Parathyroid adenoma (tissue), 2 donors: Measurements from ENCODE around the gene WNT11.

Experiments
- H2AFZ ChIP-seq: fragments of 300-600 bp; sonication (generic); one replicate; pipeline ENCODE4 v1.7.0; 2017; ENCODE audit warnings: antibody characterized with exemption, mild to moderate bottlenecking
- H3K27ac ChIP-seq: fragments of 300-600 bp; sonication (generic); one replicate; pipeline ENCODE4 v1.7.0; 2017
- H3K27me3 ChIP-seq: fragments of 300-600 bp; sonication (generic); one replicate; pipeline ENCODE4 v1.7.0; 2017; ENCODE audit warnings: low read length; ENCODE audit not compliant: control insufficient read depth, insufficient read depth
- H3K36me3 ChIP-seq: fragments of 300-600 bp; sonication (generic); one replicate; pipeline ENCODE4 v1.7.0; 2017; ENCODE audit warnings: low read length; ENCODE audit not compliant: control insufficient read depth, insufficient read depth
- H3K4me1 ChIP-seq: fragments of 300-600 bp; sonication (generic); one replicate; pipeline ENCODE4 v1.7.0; 2017; ENCODE audit warnings: control low read depth
- H3K4me2 ChIP-seq: fragments of 300-600 bp; sonication (generic); one replicate; pipeline ENCODE4 v1.7.0; 2017; ENCODE audit warnings: low read length
- H3K4me3 ChIP-seq: fragments of 300-600 bp; sonication (generic); one replicate; pipeline ENCODE4 v1.7.0; 2017; ENCODE audit warnings: low read depth, low read length
- H3K79me2 ChIP-seq: fragments of 300-600 bp; sonication (generic); one replicate; pipeline ENCODE4 v1.7.0; 2017; ENCODE audit warnings: control low read depth
- H3K9ac ChIP-seq: fragments of 300-600 bp; sonication (generic); one replicate; pipeline ENCODE4 v1.7.0; 2017; ENCODE audit warnings: mild to moderate bottlenecking
- H3K9me3 ChIP-seq: fragments of 300-600 bp; sonication (generic); one replicate; pipeline ENCODE4 v1.7.0; 2017; ENCODE audit warnings: low read length; ENCODE audit not compliant: control insufficient read depth
- TF ChIP-seq, protein P1 (sequence below): fragments of 300-600 bp; sonication (generic); IDR thresholded peaks from one replicate; pipeline ENCODE4 v1.7.0; 2017; ENCODE audit warnings: antibody characterized with exemption, mild to moderate bottlenecking
- donor health status: primary hyperparathyroidism.

Gene WNT11

DNA sequence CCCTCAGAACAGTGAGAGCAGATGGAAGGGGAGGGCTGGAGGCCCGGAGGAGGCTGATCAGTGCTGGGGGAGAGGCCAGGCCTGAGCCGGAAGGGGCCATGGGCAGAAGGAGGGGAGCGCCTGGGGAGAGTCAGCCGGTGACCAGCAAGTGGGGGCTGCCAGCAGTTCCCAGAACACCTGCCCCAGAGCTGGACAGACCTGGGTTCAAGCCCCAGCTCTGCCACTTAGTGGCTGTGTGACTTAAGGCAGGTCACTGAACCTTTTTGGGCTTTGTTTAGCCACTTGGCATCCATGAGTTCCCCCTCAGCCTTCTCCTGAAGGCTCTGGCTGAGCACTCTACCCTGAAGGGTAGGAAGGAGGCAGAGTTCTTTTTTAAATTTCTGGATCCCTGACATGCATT lies 17.4 kb downstream of the WNT11 start:
- TF ChIP-seq, protein P1, sequence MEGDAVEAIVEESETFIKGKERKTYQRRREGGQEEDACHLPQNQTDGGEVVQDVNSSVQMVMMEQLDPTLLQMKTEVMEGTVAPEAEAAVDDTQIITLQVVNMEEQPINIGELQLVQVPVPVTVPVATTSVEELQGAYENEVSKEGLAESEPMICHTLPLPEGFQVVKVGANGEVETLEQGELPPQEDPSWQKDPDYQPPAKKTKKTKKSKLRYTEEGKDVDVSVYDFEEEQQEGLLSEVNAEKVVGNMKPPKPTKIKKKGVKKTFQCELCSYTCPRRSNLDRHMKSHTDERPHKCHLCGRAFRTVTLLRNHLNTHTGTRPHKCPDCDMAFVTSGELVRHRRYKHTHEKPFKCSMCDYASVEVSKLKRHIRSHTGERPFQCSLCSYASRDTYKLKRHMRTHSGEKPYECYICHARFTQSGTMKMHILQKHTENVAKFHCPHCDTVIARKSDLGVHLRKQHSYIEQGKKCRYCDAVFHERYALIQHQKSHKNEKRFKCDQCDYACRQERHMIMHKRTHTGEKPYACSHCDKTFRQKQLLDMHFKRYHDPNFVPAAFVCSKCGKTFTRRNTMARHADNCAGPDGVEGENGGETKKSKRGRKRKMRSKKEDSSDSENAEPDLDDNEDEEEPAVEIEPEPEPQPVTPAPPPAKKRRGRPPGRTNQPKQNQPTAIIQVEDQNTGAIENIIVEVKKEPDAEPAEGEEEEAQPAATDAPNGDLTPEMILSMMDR = no peak
- Histone ChIP-seq H3K36me3 (no peaks in the 10 kb centered on the region), H3K27me3 (no peaks in the 10 kb centered on the region), H3K4me1 (no peaks in the 10 kb centered on the region), H2AFZ (no peak overlapping the region), H3K4me3 (no peak overlapping the region), H3K9ac (no peak overlapping the region), H3K9me3 (no peaks in the 10 kb centered on the region), H3K79me2 (no peaks in the 10 kb centered on the region), H3K27ac (no peak overlapping the region), H3K4me2 (no peak overlapping the region)

DNA sequence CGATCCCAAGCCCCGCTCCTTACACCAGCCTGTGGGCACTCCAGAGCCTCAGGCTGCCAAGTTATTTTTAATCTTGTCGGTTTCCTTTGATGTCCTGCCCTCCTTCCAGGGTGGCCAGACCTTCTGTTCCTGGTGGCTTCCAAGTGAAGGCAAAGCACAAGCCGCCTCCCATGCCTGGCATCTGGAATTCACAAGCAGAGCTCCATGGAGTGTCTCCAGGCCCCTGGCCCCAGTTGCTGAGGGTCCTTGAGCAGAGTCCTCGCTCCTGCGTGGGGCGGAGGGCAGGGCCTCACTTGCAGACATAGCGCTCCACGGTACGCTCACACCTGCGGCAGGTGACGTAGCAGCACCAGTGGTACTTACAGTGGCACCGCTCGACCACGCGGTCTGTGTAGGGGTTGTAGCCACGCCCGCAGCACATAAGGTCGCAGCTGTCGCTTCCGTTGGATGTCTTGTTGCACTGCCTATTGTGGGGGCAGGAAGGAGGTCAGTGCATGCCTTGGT lies 19.5 kb downstream of the WNT11 start:
- H3K36me3 ChIP-seq = no peaks in the 10 kb centered on the region
- H3K9me3 ChIP-seq = no peaks in the 10 kb centered on the region
- H3K27ac ChIP-seq = no peak overlapping the region
- H3K9ac ChIP-seq = no peak overlapping the region
- H3K4me1 ChIP-seq = no peaks in the 10 kb centered on the region
- H3K4me3 ChIP-seq = no peak overlapping the region
- H3K4me2 ChIP-seq = no peak overlapping the region
- TF ChIP-seq, protein P1 = no peak
- H3K27me3 ChIP-seq = no peaks in the 10 kb centered on the region
- H3K79me2 ChIP-seq = no peaks in the 10 kb centered on the region
- no peak overlapping the region for H2AFZ ChIP-seq

DNA sequence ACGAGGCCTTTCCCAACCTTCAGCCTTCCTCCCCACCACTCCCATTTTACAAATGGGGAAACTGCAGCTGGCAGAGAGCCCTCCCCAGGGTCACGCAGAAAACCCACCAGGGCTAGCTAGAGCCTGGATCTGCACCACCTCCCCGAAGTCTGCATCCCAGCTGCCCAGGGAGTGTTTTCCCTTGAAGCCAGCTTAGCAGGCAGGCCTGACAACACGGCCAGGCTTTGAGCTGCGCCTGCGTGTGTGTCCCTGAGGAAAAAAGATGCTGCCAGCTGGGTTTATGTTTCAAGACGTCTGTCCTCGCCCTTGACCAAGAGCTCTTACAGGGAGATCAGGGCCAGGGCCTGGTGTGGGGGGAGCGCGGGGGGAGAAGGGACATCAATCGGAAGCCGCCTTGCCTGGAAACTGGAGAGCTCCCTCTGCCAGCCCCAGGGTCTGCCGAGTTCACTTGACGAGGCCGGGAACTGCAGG lies 20.3 kb downstream of the WNT11 start:
- H3K27me3 ChIP-seq = no peaks in the 10 kb centered on the region
- H2AFZ ChIP-seq = peak overlapping the region; percentile 7
- H3K27ac ChIP-seq = no peak overlapping the region
- H3K9me3 ChIP-seq = no peaks in the 10 kb centered on the region
- no peaks in the 10 kb centered on the region for H3K4me1 ChIP-seq
- no peaks in the 10 kb centered on the region for H3K79me2 ChIP-seq
- TF ChIP-seq, protein P1 = no peak
- H3K4me2 ChIP-seq = no peak overlapping the region
- no peaks in the 10 kb centered on the region for H3K36me3 ChIP-seq
- H3K4me3 ChIP-seq = no peak overlapping the region
- no peak overlapping the region for H3K9ac ChIP-seq

DNA sequence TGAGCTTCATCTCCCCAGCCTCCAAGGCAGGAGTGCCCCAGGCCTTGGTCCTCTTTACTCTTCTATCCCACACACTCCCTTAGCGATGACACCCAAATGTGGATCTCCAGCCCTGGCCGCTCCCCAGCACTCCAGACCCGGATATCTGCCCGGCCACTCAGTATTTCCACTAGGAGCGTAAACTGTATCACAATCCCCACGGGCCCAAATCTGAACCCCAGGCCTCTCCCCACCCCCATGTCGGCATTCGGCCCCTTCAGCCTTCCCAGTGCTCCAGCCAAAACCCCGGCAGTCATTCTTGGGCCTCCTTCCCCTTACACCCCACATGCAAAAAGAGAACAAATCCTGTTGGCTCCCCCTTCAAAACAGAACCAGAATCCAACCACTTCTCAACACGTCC lies 20.8 kb downstream of the WNT11 start:
- no peak overlapping the region for H3K9ac ChIP-seq
- no peak overlapping the region for H3K4me3 ChIP-seq
- no peaks in the 10 kb centered on the region for H3K27me3 ChIP-seq
- H2AFZ ChIP-seq = no peak overlapping the region
- no peak overlapping the region for H3K4me2 ChIP-seq
- no peak overlapping the region for H3K27ac ChIP-seq
- H3K9me3 ChIP-seq = no peaks in the 10 kb centered on the region
- no peaks in the 10 kb centered on the region for H3K4me1 ChIP-seq
- TF ChIP-seq, protein P1 = no peak
- H3K79me2 ChIP-seq = no peaks in the 10 kb centered on the region
- no peaks in the 10 kb centered on the region for H3K36me3 ChIP-seq

DNA sequence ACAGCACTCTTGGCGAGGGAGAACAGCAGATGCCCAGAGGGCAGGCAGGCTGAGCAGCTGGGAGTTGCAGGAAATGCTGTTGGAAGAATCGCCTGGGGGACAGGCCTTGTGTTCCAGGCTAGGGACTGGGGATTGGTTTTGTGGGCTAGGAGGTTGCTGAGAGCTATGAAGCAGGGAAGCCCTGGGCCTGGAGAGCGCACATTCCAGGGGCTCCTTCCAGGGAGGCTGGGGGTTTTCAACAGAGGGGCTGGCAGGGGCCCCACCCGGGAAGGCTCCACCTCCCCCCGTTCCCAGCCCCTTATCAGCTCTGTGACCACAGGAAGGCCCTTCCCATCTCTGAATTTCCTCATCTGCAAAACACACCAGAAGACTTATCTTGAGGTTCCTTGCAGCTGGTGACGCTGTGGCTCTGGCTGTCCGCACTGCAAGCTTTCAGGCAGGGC lies 21.7 kb downstream of the WNT11 start:
- no peak overlapping the region for H3K4me3 ChIP-seq
- H3K4me2 ChIP-seq = no peak overlapping the region
- H3K27me3 ChIP-seq = no peaks in the 10 kb centered on the region
- H3K27ac ChIP-seq = no peak overlapping the region
- H2AFZ ChIP-seq = no peak overlapping the region
- no peaks in the 10 kb centered on the region for H3K4me1 ChIP-seq
- H3K9ac ChIP-seq = no peak overlapping the region
- TF ChIP-seq, protein P1 = no peak
- H3K9me3 ChIP-seq = no peaks in the 10 kb centered on the region
- no peaks in the 10 kb centered on the region for H3K36me3 ChIP-seq
- no peaks in the 10 kb centered on the region for H3K79me2 ChIP-seq
